Measurements from ENCODE around the gene ADRA1B.

GRCh38 chr5:159978358-159978757 is 62.1 kb downstream of the ADRA1B start:
- TF ChIP-seq CTCF (IDR thresholded peaks at IDR 0.05) (no peak), POLR2AphosphoS5 (IDR thresholded peaks at IDR 0.05; ENCODE audit: low read depth, low read length) (no peak)

All from Panc1 (cell line).